Endothelial cell of umbilical vein (primary cell): Measurements from ENCODE around the gene ATXN7L1. TPM values are rescaled to one million over a fixed set of nuclear protein-coding genes. Genes with fewer than 3 reads are reported as not detected.

Experiments
- BruUV-seq: library from RNA; stranded (reverse); fragments of 400-500 nt; replicated peaks from 2 replicates; lab custom pipeline; 2021; lab: Mats Ljungman, UMichigan
- CTCF ChIA-PET: fragments of 300-600, 350-600 bp; sonication (Branson Sonifier 250); formaldehyde crosslinking; loops from one replicate; lab custom pipeline; 2021; ENCODE audit warnings: antibody characterized with exemption, inconsistent platforms; lab: Charles Lee
- POLR2A ChIA-PET: fragments of 300-600, 350-600 bp; sonication (Branson Sonifier 250); formaldehyde crosslinking; loops from one replicate; lab custom pipeline; 2021; ENCODE audit warnings: antibody characterized with exemption, inconsistent platforms; lab: Charles Lee
- DNase-seq: peaks from one replicate; pipeline ENCODE4 v3.0.0-alpha.2; 2011; ENCODE audit warnings: low read depth, low spot score
- FAIRE-seq: peaks from 2 replicates; lab custom pipeline; 2011; peaks lifted over from hg19 to GRCh38; lab: Jason Lieb, UNC
- H2AFZ ChIP-seq: 2 replicates; pipeline ENCODE4 v1.6.0; 2012; ENCODE audit warnings: low read depth, low read length, control low read depth, inconsistent platforms
- H3K27ac ChIP-seq: 2 replicates; pipeline ENCODE4 v1.5.1; 2011; ENCODE audit warnings: low read depth, mild to moderate bottlenecking, control low read depth, low read length, moderate library complexity; ENCODE audit not compliant: insufficient read depth
- H3K27me3 ChIP-seq, 2 experiments: 2 replicates each; pipeline versions ENCODE4 v1.6.0 to v1.6.1; 2011; ENCODE audit warnings: low read length in 2 of 2, mixed read lengths in 1 of 2; ENCODE audit not compliant: control insufficient read depth in 2 of 2, insufficient read depth in 2 of 2
- H3K36me3 ChIP-seq, 2 experiments: 2 replicates in 1 of 2; 3 replicates in 1 of 2; pipeline ENCODE4 v1.5.1; 2011; ENCODE audit warnings: low read length in 2 of 2, mild to moderate bottlenecking in 1 of 2, moderate library complexity in 1 of 2; ENCODE audit not compliant: control insufficient read depth in 2 of 2, insufficient read depth in 2 of 2; ENCODE audit errors: extremely low read depth in 1 of 2
- H3K4me1 ChIP-seq: 3 replicates; pipeline ENCODE4 v1.5.1; 2011; ENCODE audit warnings: mild to moderate bottlenecking, low read length; ENCODE audit not compliant: control insufficient read depth, insufficient read depth; ENCODE audit errors: extremely low read depth
- H3K4me2 ChIP-seq: 2 replicates; pipeline ENCODE4 v1.6.1; 2011; ENCODE audit warnings: low read length, control low read depth, mixed read lengths; ENCODE audit not compliant: insufficient read depth
- H3K4me3 ChIP-seq, 3 experiments: fragments of 200-600 bp in 1 of 3; sonication (generic), shearing (Covaris generic) in 1 of 3; replicated peaks in 1 of 3; 2 replicates each; pipeline ENCODE4 v1.5.1; 2011 to 2016; ENCODE audit warnings: control low read depth in 3 of 3, low read length in 3 of 3, mild to moderate bottlenecking in 2 of 3, inconsistent platforms in 1 of 3, low read depth in 1 of 3, moderate library complexity in 1 of 3; ENCODE audit not compliant: insufficient read depth in 1 of 3
- H3K79me2 ChIP-seq: 2 replicates; pipeline ENCODE4 v1.6.0; 2012; ENCODE audit warnings: low read length, inconsistent platforms; ENCODE audit not compliant: control insufficient read depth, insufficient read depth
- H3K9ac ChIP-seq: replicated peaks from 2 replicates; pipeline ENCODE3; 2011; ENCODE audit warnings: low read length, control low read depth; ENCODE audit not compliant: insufficient read depth; ENCODE audit errors: extremely low read depth
- H3K9me1 ChIP-seq: replicated peaks from 3 replicates; pipeline ENCODE4 v1.6.0; 2011; ENCODE audit warnings: mild to moderate bottlenecking, low read length; ENCODE audit not compliant: control insufficient read depth, insufficient read depth; ENCODE audit errors: extremely low read depth
- H3K9me3 ChIP-seq: replicated peaks from 2 replicates; pipeline ENCODE4 v1.5.1; 2012; ENCODE audit warnings: low read length, inconsistent platforms; ENCODE audit not compliant: control insufficient read depth, insufficient read depth
- H4K20me1 ChIP-seq: replicated peaks from 2 replicates; pipeline ENCODE3; 2011; ENCODE audit warnings: mild to moderate bottlenecking, low read length; ENCODE audit not compliant: control insufficient read depth, insufficient read depth; ENCODE audit errors: extremely low read depth
- CTCF ChIP-seq, 2 donors: IDR thresholded peaks; 1 replicate in 1 of 2; 2 replicates in 1 of 2; pipeline ENCODE4 v1.5.1; 2011; ENCODE audit warnings: low read length in 2 of 2, mild to moderate bottlenecking in 2 of 2, moderate library complexity in 2 of 2, control low read depth in 1 of 2, inconsistent platforms in 1 of 2, low read depth in 1 of 2; ENCODE audit not compliant: insufficient read depth in 1 of 2; ENCODE audit errors: extremely low read depth in 1 of 2
- EZH2 ChIP-seq: IDR thresholded peaks from 2 replicates; pipeline ENCODE4 v1.6.1; 2012; ENCODE audit warnings: borderline replicate concordance, low read depth, mild to moderate bottlenecking, moderate library complexity, low read length, inconsistent platforms; ENCODE audit not compliant: severe bottlenecking
- FOS ChIP-seq: IDR thresholded peaks from 2 replicates; pipeline ENCODE4 v1.6.1; 2011; ENCODE audit warnings: mild to moderate bottlenecking, low read length, moderate library complexity, borderline replicate concordance; ENCODE audit not compliant: insufficient read depth
- GATA2 ChIP-seq: IDR thresholded peaks from 2 replicates; pipeline ENCODE4 v1.7.0; 2011; ENCODE audit warnings: low read depth, mild to moderate bottlenecking, moderate library complexity, mixed read lengths, low read length; ENCODE audit not compliant: insufficient read length, insufficient read depth
- JUN ChIP-seq: IDR thresholded peaks from 2 replicates; pipeline ENCODE4 v1.6.1; 2011; ENCODE audit warnings: borderline replicate concordance, low read depth; ENCODE audit not compliant: insufficient read length, insufficient read depth
- MAX ChIP-seq: IDR thresholded peaks from 2 replicates; pipeline ENCODE4 v1.6.1; 2011; ENCODE audit not compliant: insufficient read depth, insufficient read length
- MYC ChIP-seq: IDR thresholded peaks from one replicate; pipeline ENCODE4 v1.6.1; 2011; ENCODE audit warnings: mild to moderate bottlenecking, low read depth, low read length
- POLR2A ChIP-seq: IDR thresholded peaks from 2 replicates; pipeline ENCODE4 v1.6.1; 2012; ENCODE audit warnings: low read depth, mild to moderate bottlenecking, control low read depth, low read length
- POLR2AphosphoS5 ChIP-seq: IDR thresholded peaks from 2 replicates; pipeline ENCODE4 v1.6.1; 2012; ENCODE audit warnings: low read depth, mild to moderate bottlenecking, control low read depth, low read length, moderate library complexity; ENCODE audit not compliant: insufficient read depth
- dilution Hi-C: fragments of 300-500 bp; cut with MboI; formaldehyde crosslinking; loops from one replicate; pipeline ENCODE4 v1.15.0; 2019; ENCODE audit warnings: low sequenced_read_pairs; ENCODE audit not compliant: extremely low pct_ligation_motif_present
- intact Hi-C: fragments of 100-400 bp; cut with micrococcal nuclease; formaldehyde crosslinking; loops from one replicate; pipeline ENCODE4 v1.10.0; 2022
- polyA plus RNA-seq, 4 experiments: library from polyadenylated mRNA; depleted of rRNA in 3 of 4; stranded (reverse) in 3 of 4; unstranded in 1 of 4; fragments of >200 nt; gene quantifications; 2 replicates each; pipeline versions ENCODE4 v1.2.1 to v1.2.3, GENCODE V29; 2011 to 2012; ENCODE audit warnings: missing spikeins in 1 of 4
- total RNA-seq: library from RNA; stranded (reverse); gene quantifications from 2 replicates; pipeline ENCODE4 v1.2.3, GENCODE V29; 2021

Gene ATXN7L1
- total and polyA plus RNA-seq, 2 donors (not counting 3 experiments of a cell fraction or from before 2014, with no cell fraction given) = 4.6 to 15.6 TPM

GRCh38 chr7:105828141-105828540 is 48.3 kb downstream of the ATXN7L1 start:
- no peak overlapping the region for H3K4me2 ChIP-seq

More at GRCh38 chr7:105828141-105828540, 48.3 kb downstream of the ATXN7L1 start:
- Histone ChIP-seq H3K36me3 (no peaks in the 10 kb centered on the region), H3K79me2 (no peaks in the 10 kb centered on the region), H3K4me1 (peaks cover 30% of the 10 kb centered on the region), H3K9me1 (no peaks in the 10 kb centered on the region), H2AFZ (no peak overlapping the region), H3K4me3 (no peak overlapping the region), H3K9ac (no peak overlapping the region), H4K20me1 (no peaks in the 10 kb centered on the region), H3K27ac (no peak overlapping the region), H3K27me3 (no peaks in the 10 kb centered on the region), H3K9me3 (no peaks in the 10 kb centered on the region)
- intact Hi-C loops = no loop called here
- POLR2A ChIA-PET = no interaction called here
- TF ChIP-seq EZH2 = no peak
- no peak for TF ChIP-seq GATA2
- no peak for TF ChIP-seq JUN
- no peak for TF ChIP-seq POLR2A
- no peak for TF ChIP-seq CTCF (IDR thresholded peaks at IDR 0.05; ENCODE audit: extremely low read depth in 1 of 2, insufficient read depth in 1 of 2, low read depth in 1 of 2, low read length in 2 of 2)
- no peak for TF ChIP-seq MAX
- TF ChIP-seq FOS = no peak
- TF ChIP-seq POLR2AphosphoS5 = no peak
- no peak for TF ChIP-seq MYC
- CTCF ChIA-PET = interaction anchor here (1.0 to 1.2 kb wide), 2 partner anchors 12 to 64 kb away, joined by 4 read pairs; no protein-coding TSS in a partner anchor
- dilution Hi-C loops = no loop called here
- FAIRE-seq (no peak), DNase-seq (no peak)
- BruUV-seq = no TSS peak
